IPS DF 6.9 (cell line): ENCODE results near the gene SZT2.
"Not testable (repeated sequence)": the region's sequence is repeated elsewhere in the genome, so short reads cannot be mapped to it uniquely, and the experiment has no call there.

Source experiments
- DNase-seq: peaks from one replicate; pipeline ENCODE4 v3.0.0-alpha.2; 2013; ENCODE audit warnings: low read depth, low spot score
- H3K27ac ChIP-seq: one replicate; pipeline ENCODE4 v1.5.1; 2013; ENCODE audit warnings: low read length, control low read depth
- H3K27me3 ChIP-seq: 2 replicates; pipeline ENCODE4 v1.6.1; 2013; ENCODE audit warnings: mild to moderate bottlenecking, low read length; ENCODE audit not compliant: control insufficient read depth, insufficient read depth
- H3K36me3 ChIP-seq: 2 replicates; pipeline ENCODE4 v1.6.1; 2013; ENCODE audit warnings: low read length; ENCODE audit not compliant: control insufficient read depth, insufficient read depth
- H3K4me1 ChIP-seq: 2 replicates; pipeline ENCODE4 v1.6.1; 2013; ENCODE audit warnings: low read length; ENCODE audit not compliant: control insufficient read depth, insufficient read depth
- H3K4me3 ChIP-seq: 2 replicates; pipeline ENCODE4 v1.5.1; 2013; ENCODE audit warnings: mild to moderate bottlenecking, low read length
- H3K9me3 ChIP-seq: 2 replicates; pipeline ENCODE4 v1.6.1; 2013; ENCODE audit warnings: low read length, inconsistent platforms; ENCODE audit not compliant: control insufficient read depth, insufficient read depth
- WGBS: extraction: QIAGEN DNeasy Blood & Tissue Kit; methylation state at CpG from one replicate; pipeline ENCODE4 v1.1.7; 2013; ENCODE audit warnings: mixed read lengths, missing lambda C conversion rate; ENCODE audit not compliant: insufficient read length, insufficient coverage; 5-methylcytosine and 5-hydroxymethylcytosine counted together

Gene SZT2

GRCh38 chr1:43492826-43493225 lies 103.1 kb downstream of the SZT2 start:
- Histone ChIP-seq H3K4me1 (peaks cover 3% of the 10 kb centered on the region; the same call in 1 of the 2 replicates), H3K27ac (no peak overlapping the region), H3K27me3 (no peaks in the 10 kb centered on the region), H3K36me3 (no peaks in the 10 kb centered on the region), H3K4me3 (no peak overlapping the region), H3K9me3 (no peaks in the 10 kb centered on the region)
- WGBS: no CpG with 5 or more reads among the region's 2 CpGs
- DNase-seq: no peak

- Histone ChIP-seq H3K4me1 (peaks cover 3% of the 10 kb centered on the region; the same call in 1 of the 2 replicates), H3K27me3 (no peaks in the 10 kb centered on the region), H3K27ac (no peak overlapping the region), H3K4me3 (no peak overlapping the region), H3K9me3 (no peaks in the 10 kb centered on the region), H3K36me3 (no peaks in the 10 kb centered on the region)
- DNase-seq: peak; percentile 31
- no CpG with 5 or more reads among the region's 11 CpGs for WGBS
These were observed 104.2 kb downstream of the SZT2 start for GRCh38 chr1:43493661-43494450.

- H3K27me3 ChIP-seq: no peaks in the 10 kb centered on the region
- DNase-seq: no peak
- no CpG with 5 or more reads among the region's 7 CpGs for WGBS
- H3K4me3 ChIP-seq: no peak overlapping the region
- H3K36me3 ChIP-seq: no peaks in the 10 kb centered on the region
- no peaks in the 10 kb centered on the region for H3K9me3 ChIP-seq
- H3K27ac ChIP-seq: no peak overlapping the region
- H3K4me1 ChIP-seq: peaks cover 3% of the 10 kb centered on the region; the same call in 1 of the 2 replicates
These were observed 105.5 kb downstream of the SZT2 start for GRCh38 chr1:43495204-43495603.

DNA sequence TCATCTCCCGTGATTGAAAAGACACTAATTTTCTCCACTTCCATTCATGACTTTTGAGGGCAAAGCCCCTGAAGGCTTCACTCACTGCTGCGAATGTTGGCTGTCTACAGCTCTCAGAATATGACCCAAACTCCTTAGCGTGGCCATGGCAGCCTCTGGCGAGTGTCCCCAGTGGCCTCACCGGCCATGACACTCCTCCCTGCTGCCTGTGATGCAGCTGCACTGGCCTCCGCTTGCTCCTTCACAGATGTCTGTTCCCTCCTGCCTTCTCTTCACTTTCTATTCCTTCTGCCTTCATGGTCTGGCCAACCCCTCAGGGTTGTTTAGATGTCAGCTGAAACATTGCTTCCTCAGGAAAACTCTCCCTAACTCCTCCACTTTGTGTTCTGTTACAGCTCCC lies 110.2 kb downstream of the SZT2 start:
- peaks cover 3% of the 10 kb centered on the region; the same call in 1 of the 2 replicates for H3K4me1 ChIP-seq
- no peak for DNase-seq
- H3K9me3 ChIP-seq: no peaks in the 10 kb centered on the region
- no peaks in the 10 kb centered on the region for H3K36me3 ChIP-seq
- no CpG with 5 or more reads among the region's 6 CpGs for WGBS
- no peaks in the 10 kb centered on the region for H3K27me3 ChIP-seq
- H3K27ac ChIP-seq: no peak overlapping the region
- H3K4me3 ChIP-seq: no peak overlapping the region

DNA sequence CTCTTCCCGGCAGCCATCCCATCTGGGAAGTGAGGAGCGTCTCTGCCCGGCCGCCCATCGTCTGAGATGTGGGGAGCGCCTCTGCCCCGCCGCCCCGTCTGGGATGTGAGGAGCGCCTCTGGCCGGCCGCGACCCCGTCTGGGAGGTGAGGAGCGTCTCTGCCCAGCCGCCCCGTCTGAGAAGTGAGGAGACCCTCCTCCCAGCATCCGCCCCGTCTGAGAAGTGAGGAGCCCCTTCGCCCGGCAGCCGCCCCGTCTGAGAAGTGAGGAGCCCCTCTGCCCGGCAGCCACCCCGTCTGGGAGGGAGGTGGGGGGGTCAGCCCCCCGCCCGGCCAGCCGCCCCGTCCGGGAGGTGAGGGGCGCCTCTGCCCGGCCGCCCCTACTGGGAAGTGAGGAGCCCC lies 112.1 kb downstream of the SZT2 start:
- H3K4me1 ChIP-seq, H3K36me3 ChIP-seq, H3K27me3 ChIP-seq, H3K9me3 ChIP-seq, H3K27ac ChIP-seq, H3K4me3 ChIP-seq, DNase-seq: not testable (repeated sequence)
- no CpG with 5 or more reads among the region's 33 CpGs for WGBS

- Histone ChIP-seq H3K9me3 (no peaks in the 10 kb centered on the region), H3K4me3 (no peak overlapping the region), H3K4me1 (no peaks in the 10 kb centered on the region), H3K27me3 (no peaks in the 10 kb centered on the region), H3K36me3 (no peaks in the 10 kb centered on the region), H3K27ac (no peak overlapping the region)
- DNase-seq: no peak
- WGBS: no CpG with 5 or more reads among the region's 8 CpGs
These were observed 113.8 kb downstream of the SZT2 start for GRCh38 chr1:43503534-43503933.
